ENCODE measurements around the gene DDX10.

Gene DDX10

GRCh38 chr11:108966206-108966605 lies 301.3 kb downstream of the DDX10 start:
- Histone ChIP-seq H3K4me1 (peaks cover 0 to 12% (median 0%) of the 10 kb centered on the region in 4 donors), H3K4me3 (no peak overlapping the region), H3K27me3 (no peaks in the 10 kb centered on the region), H3K27ac (no peak overlapping the region), H3K9me3 (no peaks in the 10 kb centered on the region), H3K36me3 (no peaks in the 10 kb centered on the region)
- no peak for DNase-seq
- intact Hi-C loops (cut with DNase I; ENCODE audit: low total_unique reads) = no loop called here
- no peak for TF ChIP-seq CTCF (IDR thresholded peaks at IDR 0.05)

- Histone ChIP-seq H3K4me1 (peaks cover 0 to 12% (median 0%) of the 10 kb centered on the region in 4 donors), H3K27ac (no peak overlapping the region), H3K36me3 (no peaks in the 10 kb centered on the region), H3K27me3 (no peaks in the 10 kb centered on the region), H3K4me3 (no peak overlapping the region), H3K9me3 (no peaks in the 10 kb centered on the region)
- DNase-seq = no peak
- no peak for TF ChIP-seq CTCF (IDR thresholded peaks at IDR 0.05)
- intact Hi-C loops (cut with DNase I; ENCODE audit: low total_unique reads) = no loop called here
These were observed 302.1 kb downstream of the DDX10 start for GRCh38 chr11:108966978-108967377.

DNA sequence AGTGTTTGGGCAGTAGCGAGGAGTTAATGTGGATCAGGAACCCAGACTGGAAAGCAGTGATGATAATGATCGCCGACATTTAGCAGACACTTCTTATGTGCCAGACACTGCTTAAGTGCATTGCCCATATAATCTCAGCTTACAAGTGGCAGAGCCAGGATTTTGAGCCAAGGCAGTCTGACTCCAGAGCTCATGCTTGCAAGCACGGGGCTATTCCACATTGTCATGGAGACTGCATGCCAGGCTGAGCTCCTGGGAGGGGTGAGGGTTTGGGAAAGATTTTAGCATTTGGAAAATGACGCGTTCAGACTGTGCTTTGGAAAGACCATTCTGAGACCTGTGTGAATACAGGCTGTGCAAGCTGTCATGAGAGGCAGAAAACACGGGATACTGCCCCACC lies 302.7 kb downstream of the DDX10 start:
- DNase-seq = no peak
- no peak overlapping the region for H3K27ac ChIP-seq
- intact Hi-C loops (cut with DNase I; ENCODE audit: low total_unique reads) = no loop called here
- H3K9me3 ChIP-seq = no peaks in the 10 kb centered on the region
- no peaks in the 10 kb centered on the region for H3K36me3 ChIP-seq
- TF ChIP-seq CTCF (IDR thresholded peaks at IDR 0.05) = no peak
- no peak overlapping the region for H3K4me3 ChIP-seq
- no peaks in the 10 kb centered on the region for H3K27me3 ChIP-seq
- peaks cover 0 to 12% (median 0%) of the 10 kb centered on the region in 4 donors for H3K4me1 ChIP-seq

DNA sequence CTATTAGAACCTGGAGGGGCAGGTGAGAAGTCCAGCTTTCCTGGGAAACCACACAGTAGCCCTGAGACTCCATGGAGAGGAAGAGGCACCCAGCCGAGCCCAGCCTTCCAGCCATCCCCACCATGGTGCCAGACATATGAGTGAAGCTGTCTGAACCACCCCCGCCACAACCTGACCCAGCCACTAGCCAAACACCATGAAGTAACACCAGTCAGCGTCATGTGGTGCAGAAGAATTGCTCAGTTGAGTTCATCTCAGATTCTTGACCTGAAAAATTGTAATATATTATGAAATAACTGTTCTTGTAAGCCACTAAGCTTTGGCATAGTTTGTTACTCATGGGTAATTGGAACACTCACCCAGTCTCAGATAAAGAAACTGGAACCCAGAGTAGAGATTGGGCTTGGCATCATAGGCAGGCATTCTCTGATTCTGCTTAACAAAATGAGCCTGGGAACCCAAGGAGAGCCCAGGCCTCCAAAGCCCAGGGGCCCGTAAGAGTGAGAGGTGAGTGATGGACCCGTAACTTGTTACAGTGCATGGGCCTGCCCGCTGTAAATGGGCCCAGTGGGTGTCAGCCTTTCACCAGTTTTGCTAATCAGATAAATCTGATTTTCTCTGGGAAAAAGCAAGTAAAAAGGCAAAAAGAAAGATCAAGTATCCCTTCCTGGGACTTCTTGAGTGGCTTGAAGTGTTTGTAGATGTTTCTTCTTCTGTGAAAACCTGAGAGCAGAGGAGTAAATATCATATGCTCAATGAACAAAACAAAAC lies 305.5 kb downstream of the DDX10 start:
- no peak for DNase-seq
- no peaks in the 10 kb centered on the region for H3K36me3 ChIP-seq
- no peaks in the 10 kb centered on the region for H3K9me3 ChIP-seq
- intact Hi-C loops (cut with DNase I; ENCODE audit: low total_unique reads) = no loop called here
- no peak for TF ChIP-seq CTCF (IDR thresholded peaks at IDR 0.05)
- peaks cover 0 to 12% (median 0%) of the 10 kb centered on the region in 4 donors for H3K4me1 ChIP-seq
- no peak overlapping the region for H3K27ac ChIP-seq
- no peaks in the 10 kb centered on the region for H3K27me3 ChIP-seq
- H3K4me3 ChIP-seq = no peak overlapping the region

DNA sequence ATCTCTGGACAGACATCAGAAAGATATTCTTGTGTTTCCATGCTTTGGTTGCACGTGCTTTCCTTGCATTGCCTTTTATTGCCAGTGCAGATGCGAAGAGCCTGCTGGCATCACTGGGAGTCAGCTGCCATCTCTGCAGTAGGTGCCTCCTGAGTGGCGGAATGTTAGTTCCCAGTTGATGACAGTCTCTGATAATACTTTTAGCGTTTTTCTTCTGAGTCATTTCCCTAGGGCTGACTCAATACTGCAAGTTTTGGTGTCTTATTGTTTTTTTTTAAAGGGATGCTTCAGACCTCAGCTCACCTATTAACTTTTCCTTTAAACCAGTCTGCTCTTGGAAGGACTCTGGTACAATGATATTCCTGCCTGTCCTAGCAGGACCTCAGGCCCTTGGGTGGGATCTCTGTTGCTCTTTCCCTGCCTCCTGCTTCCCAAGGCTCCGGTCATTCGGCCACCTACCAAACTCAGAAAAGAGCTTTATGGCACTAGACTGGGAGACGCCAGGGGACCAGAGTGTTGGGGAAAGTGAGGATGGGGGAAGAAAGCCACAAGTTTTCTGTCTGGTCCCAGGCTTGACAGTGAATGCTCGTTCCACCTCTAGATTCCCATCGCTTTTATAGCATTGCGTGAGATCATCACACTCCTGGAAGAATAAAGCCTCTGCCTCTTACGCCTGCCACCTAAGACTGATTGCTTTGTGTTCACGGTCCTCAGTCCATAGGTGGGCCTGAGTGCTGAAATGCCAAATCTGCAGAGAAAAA lies 308.7 kb downstream of the DDX10 start:
- no peak for DNase-seq
- peaks cover 0 to 5% (median 0%) of the 10 kb centered on the region in 3 donors for H3K9me3 ChIP-seq
- TF ChIP-seq CTCF (IDR thresholded peaks at IDR 0.05) = no peak
- no peak overlapping the region for H3K27ac ChIP-seq
- no peaks in the 10 kb centered on the region for H3K36me3 ChIP-seq
- H3K4me1 ChIP-seq = no peaks in the 10 kb centered on the region
- H3K27me3 ChIP-seq = no peaks in the 10 kb centered on the region
- no peak overlapping the region for H3K4me3 ChIP-seq
- intact Hi-C loops (cut with DNase I; ENCODE audit: low total_unique reads) = no loop called here
